Measurements from ENCODE around the gene TBC1D20. TPM values are rescaled to one million over a fixed set of nuclear protein-coding genes. Genes with fewer than 3 reads are reported as not detected.
"Not testable (repeated sequence)": the region's sequence is repeated elsewhere in the genome, so short reads cannot be mapped to it uniquely, and the experiment has no call there.

TBC1D20 gene
- total and polyA plus RNA-seq, 3 donors from 2014 or later: 43.5 to 52.6 (median 45.7) TPM

DNA sequence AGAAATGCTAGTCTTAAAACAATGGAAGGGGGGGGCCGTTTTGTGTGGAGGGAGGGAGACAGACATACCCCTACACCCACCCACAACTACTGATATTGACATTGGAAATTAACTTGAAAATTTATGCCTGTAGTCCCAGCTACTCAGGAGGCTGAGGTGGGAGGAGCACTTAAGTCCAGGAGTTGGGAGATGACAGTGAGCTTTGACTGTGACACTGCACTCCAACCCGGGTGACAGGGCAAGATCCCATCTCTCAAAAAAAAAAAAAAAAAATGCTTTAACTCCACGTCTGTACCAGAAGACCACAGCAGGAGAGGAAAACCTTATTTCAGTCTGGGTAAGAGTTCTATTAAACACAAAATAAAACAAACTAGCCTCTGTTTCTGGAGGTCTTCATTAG is 2.2 kb downstream of the TBC1D20 start:
- no peak overlapping the region for H3K4me3 ChIP-seq
- WGBS, 2 donors: 15 to 16% methylated on average over 3 of the region's 3 CpGs
- H3K9me3 ChIP-seq: no peaks in the 10 kb centered on the region
- DNase-seq: no peak
- H3K36me3 ChIP-seq (ENCODE audit: low read depth, missing control alignments): no peaks in the 10 kb centered on the region
- intact Hi-C loops (cut with DNase I; ENCODE audit: low total_unique reads): no loop called here
- H3K27me3 ChIP-seq: no peaks in the 10 kb centered on the region
- peaks cover 26% of the 10 kb centered on the region for H3K4me1 ChIP-seq
- no peak for TF ChIP-seq POLR2A (IDR thresholded peaks at IDR 0.05)
- H3K27ac ChIP-seq: peak overlapping the region in 1 of 2 donors; percentile 87

DNA sequence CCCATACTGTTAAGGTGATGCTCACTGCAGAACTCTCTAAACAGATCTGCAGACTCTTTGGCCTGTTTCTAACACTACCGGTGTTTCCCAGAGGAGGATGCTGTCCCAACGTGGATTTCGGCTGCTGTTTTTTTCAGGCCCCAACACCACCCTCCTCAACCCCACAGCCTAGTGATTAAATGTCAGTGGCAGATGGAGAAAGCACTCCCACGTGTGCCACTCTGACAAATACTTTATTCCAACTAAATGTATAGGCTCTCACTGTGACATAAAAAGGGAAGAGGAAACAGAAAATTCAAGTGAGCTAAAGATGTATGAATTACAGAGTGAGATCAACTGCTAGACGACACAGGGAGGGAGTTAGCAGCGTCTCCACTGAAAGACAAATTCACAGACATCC is 3.6 kb downstream of the TBC1D20 start:
- Histone ChIP-seq H3K4me3 (no peak overlapping the region), H3K27me3 (no peaks in the 10 kb centered on the region)

GRCh38 chr20:454951-455350 is 7.4 kb downstream of the TBC1D20 start:
- no peak for DNase-seq
- H3K4me1 ChIP-seq: peaks cover 11% of the 10 kb centered on the region
- intact Hi-C loops (cut with DNase I; ENCODE audit: low total_unique reads): no loop called here
- WGBS, 2 donors: 74 to 81% methylated on average over 3 of the region's 3 CpGs
- no peaks in the 10 kb centered on the region for H3K27me3 ChIP-seq
- H3K9me3 ChIP-seq: no peaks in the 10 kb centered on the region
- H3K36me3 ChIP-seq (ENCODE audit: low read depth, missing control alignments): no peaks in the 10 kb centered on the region
- no peak overlapping the region for H3K27ac ChIP-seq
- no peak overlapping the region for H3K4me3 ChIP-seq
- TF ChIP-seq POLR2A (IDR thresholded peaks at IDR 0.05): no peak
- no peak for TF ChIP-seq CTCF (IDR thresholded peaks at IDR 0.05)

More for the DNA sequence above, 3.6 kb downstream of the TBC1D20 start:
- TF ChIP-seq CTCF (IDR thresholded peaks at IDR 0.05): no peak
- TF ChIP-seq POLR2A (IDR thresholded peaks at IDR 0.05): no peak
- no peak for DNase-seq
- 39 to 47% methylated on average over 6 of the region's 6 CpGs for WGBS, 2 donors
- intact Hi-C loops (cut with DNase I; ENCODE audit: low total_unique reads): no loop called here
- H3K9me3 ChIP-seq: no peaks in the 10 kb centered on the region
- no peaks in the 10 kb centered on the region for H3K36me3 ChIP-seq (ENCODE audit: low read depth, missing control alignments)
- H3K27ac ChIP-seq: no peak overlapping the region
- H3K4me1 ChIP-seq: peaks cover 26% of the 10 kb centered on the region

DNA sequence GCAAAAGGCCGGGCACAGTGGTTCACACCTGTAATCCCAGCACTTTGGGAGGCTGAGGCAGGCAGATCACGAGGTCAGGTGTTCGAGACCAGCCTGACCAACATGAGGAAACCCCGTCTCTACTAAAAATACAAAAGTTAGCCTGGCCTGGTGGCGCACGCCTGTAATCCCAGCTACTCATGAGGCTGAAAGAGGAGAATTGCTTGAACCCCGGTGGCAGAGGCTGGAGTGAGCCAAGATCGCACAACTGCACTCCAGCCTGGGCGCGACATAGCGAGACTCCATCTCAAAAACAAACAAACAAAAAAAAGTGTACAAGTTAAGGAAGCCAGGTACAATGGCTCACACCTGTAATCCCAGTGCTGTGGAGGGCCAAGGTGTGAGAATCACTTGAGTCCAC is 10.3 kb downstream of the TBC1D20 start:
- intact Hi-C loops (cut with DNase I; ENCODE audit: low total_unique reads); H3K4me3 ChIP-seq: not testable (repeated sequence)
- 91 to 93% methylated on average over 11 of the region's 11 CpGs for WGBS, 2 donors

GRCh38 chr20:445514-446336 is 16.6 kb downstream of the TBC1D20 start:
- Histone ChIP-seq H3K9me3 (no peaks in the 10 kb centered on the region), H3K36me3 (ENCODE audit: low read depth, missing control alignments) (no peaks in the 10 kb centered on the region), H3K4me1 (peaks cover 13% of the 10 kb centered on the region), H3K27ac (no peak overlapping the region), H3K4me3 (no peak overlapping the region), H3K27me3 (no peaks in the 10 kb centered on the region)
- TF ChIP-seq POLR2A (IDR thresholded peaks at IDR 0.05) (no peak), CTCF (IDR thresholded peaks at IDR 0.05) (no peak)
- intact Hi-C loops (cut with DNase I; ENCODE audit: low total_unique reads): no loop called here
- DNase-seq: no peak
- 90 to 92% methylated on average over 5 of the region's 5 CpGs for WGBS, 2 donors

More for the DNA sequence above, 10.3 kb downstream of the TBC1D20 start:
- H3K4me1 ChIP-seq; H3K27me3 ChIP-seq; H3K36me3 ChIP-seq (ENCODE audit: low read depth, missing control alignments); DNase-seq; H3K9me3 ChIP-seq; H3K27ac ChIP-seq: not testable (repeated sequence)
